Cardiac muscle cell (in vitro differentiated cells and primary cell): ENCODE measurements around the gene FGFBP3. TPM values are rescaled to one million over a fixed set of nuclear protein-coding genes. Genes with fewer than 3 reads are reported as not detected.

Experiments
- DNase-seq, 2 donors: peaks; one replicate each; pipeline versions ENCODE4 v3.0.0 to v3.0.0-alpha.2; 2010 to 2017; ENCODE audit warnings: low read depth in 1 of 2, low spot score in 1 of 2
- H3K27ac ChIP-seq: fragments of 200-600 bp; sonication (generic); 2 replicates; pipeline ENCODE4 v1.5.1; 2016
- H3K27me3 ChIP-seq: fragments of 200-600 bp; sonication (generic); 2 replicates; pipeline ENCODE4 v1.6.0; 2016; ENCODE audit warnings: control low read depth
- H3K36me3 ChIP-seq: fragments of 200-600 bp; sonication (generic); 2 replicates; pipeline ENCODE4 v1.5.1; 2016; ENCODE audit warnings: control low read depth
- H3K4me1 ChIP-seq: fragments of 200-600 bp; sonication (generic); 2 replicates; pipeline ENCODE4 v1.8.1; 2017; ENCODE audit warnings: low read depth, mild to moderate bottlenecking, mixed run types
- H3K4me3 ChIP-seq: fragments of 200-600 bp; sonication (generic); 2 replicates; pipeline ENCODE4 v1.5.1; 2016; ENCODE audit warnings: mild to moderate bottlenecking
- H3K9me3 ChIP-seq: fragments of 200-600 bp; sonication (generic); 2 replicates; pipeline ENCODE4 v1.5.1; 2017; ENCODE audit warnings: low read depth, mild to moderate bottlenecking, control low read depth
- polyA plus RNA-seq: library from polyadenylated mRNA; unstranded; fragments of >200 nt; fragmentation: Nextera tagmentation; extraction: Ambion mirVana; gene quantifications from 2 replicates; pipeline ENCODE4 v1.2.1, GENCODE V29; 2016
- total RNA-seq: library from RNA; depleted of rRNA; stranded (reverse); fragments of >200 nt; gene quantifications from 2 replicates; pipeline ENCODE4 v1.2.3, GENCODE V29; 2016
- TF ChIP-seq, protein P1 (sequence below): IDR thresholded peaks from 2 replicates; pipeline ENCODE4 v1.5.1; 2012; ENCODE audit warnings: low read depth, mild to moderate bottlenecking, low read length

Gene FGFBP3
- total and polyA plus RNA-seq, 2 experiments from 2014 or later = 7.2 to 26.4 TPM

DNA sequence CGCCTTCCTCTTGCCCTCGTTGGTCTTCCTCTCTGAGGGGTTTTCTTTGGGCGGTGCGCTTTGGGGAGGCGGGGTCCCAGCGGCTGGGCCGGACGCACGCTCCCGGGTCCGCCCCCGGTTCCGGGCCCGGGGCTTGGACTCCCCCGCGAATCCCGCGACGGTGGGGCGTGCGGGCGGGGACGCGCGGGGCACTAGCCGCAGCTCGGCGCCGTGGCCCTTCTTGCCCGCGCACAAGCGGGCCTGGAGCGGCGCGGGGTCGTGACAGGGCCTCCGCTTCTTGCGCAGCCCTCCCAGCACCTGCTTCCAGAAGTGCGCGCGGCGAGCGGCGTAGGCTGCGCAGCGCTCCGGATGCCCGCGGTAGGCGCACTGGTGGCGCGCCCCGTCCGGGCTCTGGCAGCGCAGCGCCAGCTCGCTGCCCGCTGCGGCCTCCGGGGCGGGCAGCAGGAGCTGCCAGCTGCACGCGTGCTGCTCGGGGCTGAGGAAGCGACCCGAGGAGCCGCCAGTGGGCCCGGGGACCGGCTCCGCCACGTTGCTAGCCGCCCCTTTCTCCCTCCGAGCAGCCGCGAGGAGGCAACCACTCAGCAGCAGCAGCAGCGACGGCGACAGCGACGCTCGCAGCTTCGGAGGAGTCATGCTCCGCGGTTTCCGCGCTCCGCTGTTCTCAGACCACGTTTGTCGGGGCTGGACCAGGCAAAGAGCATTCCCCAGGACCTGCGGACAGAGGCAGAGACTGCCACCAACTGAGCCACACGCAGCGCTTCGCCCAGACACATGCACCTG is 759 bp downstream of the FGFBP3 start:
- H3K27ac ChIP-seq = peak overlapping the region; percentile 67

GRCh38 chr10:91907914-91908336 is 1.4 kb downstream of the FGFBP3 start:
- peak overlapping the region; percentile 81 for H3K4me3 ChIP-seq
- no peaks in the 10 kb centered on the region for H3K27me3 ChIP-seq
- TF ChIP-seq, protein P1, sequence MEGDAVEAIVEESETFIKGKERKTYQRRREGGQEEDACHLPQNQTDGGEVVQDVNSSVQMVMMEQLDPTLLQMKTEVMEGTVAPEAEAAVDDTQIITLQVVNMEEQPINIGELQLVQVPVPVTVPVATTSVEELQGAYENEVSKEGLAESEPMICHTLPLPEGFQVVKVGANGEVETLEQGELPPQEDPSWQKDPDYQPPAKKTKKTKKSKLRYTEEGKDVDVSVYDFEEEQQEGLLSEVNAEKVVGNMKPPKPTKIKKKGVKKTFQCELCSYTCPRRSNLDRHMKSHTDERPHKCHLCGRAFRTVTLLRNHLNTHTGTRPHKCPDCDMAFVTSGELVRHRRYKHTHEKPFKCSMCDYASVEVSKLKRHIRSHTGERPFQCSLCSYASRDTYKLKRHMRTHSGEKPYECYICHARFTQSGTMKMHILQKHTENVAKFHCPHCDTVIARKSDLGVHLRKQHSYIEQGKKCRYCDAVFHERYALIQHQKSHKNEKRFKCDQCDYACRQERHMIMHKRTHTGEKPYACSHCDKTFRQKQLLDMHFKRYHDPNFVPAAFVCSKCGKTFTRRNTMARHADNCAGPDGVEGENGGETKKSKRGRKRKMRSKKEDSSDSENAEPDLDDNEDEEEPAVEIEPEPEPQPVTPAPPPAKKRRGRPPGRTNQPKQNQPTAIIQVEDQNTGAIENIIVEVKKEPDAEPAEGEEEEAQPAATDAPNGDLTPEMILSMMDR = no peak
- no peaks in the 10 kb centered on the region for H3K9me3 ChIP-seq
- H3K27ac ChIP-seq = peak overlapping the region; percentile 67
- H3K36me3 ChIP-seq = no peaks in the 10 kb centered on the region
- peaks cover 12% of the 10 kb centered on the region for H3K4me1 ChIP-seq
- peak in 1 of 2 donors; percentile 63 for DNase-seq

More for the DNA sequence above, 759 bp downstream of the FGFBP3 start:
- peak; percentile 74 to 99 for DNase-seq
- no peaks in the 10 kb centered on the region for H3K9me3 ChIP-seq
- H3K27me3 ChIP-seq = peaks cover 4% of the 10 kb centered on the region
- H3K36me3 ChIP-seq = no peaks in the 10 kb centered on the region
- peak overlapping the region; percentile 81 for H3K4me3 ChIP-seq
- TF ChIP-seq, protein P1 = peak; percentile 22
- H3K4me1 ChIP-seq = peaks cover 12% of the 10 kb centered on the region

GRCh38 chr10:91907033-91907594 is 2.2 kb downstream of the FGFBP3 start:
- H3K36me3 ChIP-seq = no peaks in the 10 kb centered on the region
- H3K4me3 ChIP-seq = peak overlapping the region; percentile 81
- H3K27ac ChIP-seq = no peak overlapping the region
- no peak for DNase-seq
- TF ChIP-seq, protein P1 = no peak
- peaks cover 12% of the 10 kb centered on the region for H3K4me1 ChIP-seq
- no peaks in the 10 kb centered on the region for H3K9me3 ChIP-seq
- H3K27me3 ChIP-seq = no peaks in the 10 kb centered on the region

- peak in 1 of 2 donors; percentile 95 for DNase-seq
- no peak overlapping the region for H3K4me3 ChIP-seq
- H3K4me1 ChIP-seq = peaks cover 2% of the 10 kb centered on the region
- TF ChIP-seq, protein P1 = no peak
- H3K36me3 ChIP-seq = no peaks in the 10 kb centered on the region
- no peaks in the 10 kb centered on the region for H3K27me3 ChIP-seq
- H3K9me3 ChIP-seq = no peaks in the 10 kb centered on the region
- H3K27ac ChIP-seq = no peak overlapping the region
Measured at GRCh38 chr10:91901784-91902677, 7.3 kb downstream of the FGFBP3 start.

DNA sequence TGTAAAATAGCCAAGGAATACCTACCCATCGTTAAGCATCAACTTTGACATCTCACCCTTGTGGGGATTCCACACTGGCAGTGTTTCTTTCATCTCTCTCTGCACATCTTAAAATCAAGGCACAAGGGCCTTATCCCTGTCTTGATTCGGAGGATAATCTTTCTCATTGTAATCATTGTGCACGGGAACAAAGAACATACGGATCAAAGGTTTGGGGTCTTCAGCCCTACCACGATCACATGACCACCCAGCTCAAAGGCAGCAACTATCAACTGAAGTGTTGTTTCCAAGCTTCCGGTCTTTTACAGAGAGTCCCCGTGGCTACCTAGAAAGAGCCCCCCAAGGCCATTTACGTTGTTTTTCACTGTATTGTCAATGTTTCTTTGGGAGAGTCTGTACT is 11.9 kb downstream of the FGFBP3 start:
- H3K27me3 ChIP-seq = no peaks in the 10 kb centered on the region
- no peaks in the 10 kb centered on the region for H3K9me3 ChIP-seq
- no peak overlapping the region for H3K4me3 ChIP-seq
- TF ChIP-seq, protein P1 = no peak
- no peaks in the 10 kb centered on the region for H3K36me3 ChIP-seq
- no peak for DNase-seq
- H3K4me1 ChIP-seq = no peaks in the 10 kb centered on the region
- no peak overlapping the region for H3K27ac ChIP-seq
